Caco-2 (cell line): ENCODE measurements around the gene GALNT17. TPM values are rescaled to one million over a fixed set of nuclear protein-coding genes. Genes with fewer than 3 reads are reported as not detected.

Source experiments
- BruUV-seq: library from RNA; stranded (reverse); fragments of 400-500 nt; replicated peaks from 2 replicates; lab custom pipeline; 2021; lab: Mats Ljungman, UMichigan
- CTCF ChIA-PET: fragments of 300-600 bp; sonication (Branson Sonifier 250); formaldehyde crosslinking; loops from one replicate; lab custom pipeline; 2022; ENCODE audit warnings: antibody characterized with exemption; lab: Charles Lee
- POLR2A ChIA-PET: fragments of 300-600 bp; sonication (Branson Sonifier 250); formaldehyde crosslinking; loops from one replicate; lab custom pipeline; 2022; ENCODE audit warnings: antibody characterized with exemption; lab: Charles Lee
- DNase-seq, 2 experiments: peaks; one replicate each; pipeline versions ENCODE4 v3.0.0 to v3.0.0-alpha.2; 2020 to 2022
- H3K27me3 ChIP-seq: replicated peaks from 2 replicates; pipeline ENCODE4 v1.6.0; 2011; ENCODE audit warnings: low read length; ENCODE audit not compliant: control insufficient read depth, insufficient read depth
- H3K36me3 ChIP-seq: 2 replicates; pipeline ENCODE4 v1.5.1; 2011; ENCODE audit warnings: low read length; ENCODE audit not compliant: control insufficient read depth, insufficient read depth
- H3K4me1 ChIP-seq: fragments of 250-450 bp; sonication (Bioruptor Pico); 2 replicates; pipeline ENCODE4 v1.5.1; 2020; ENCODE audit warnings: mild to moderate bottlenecking
- H3K4me3 ChIP-seq: 2 replicates; pipeline ENCODE4 v1.5.1; 2011; ENCODE audit warnings: low read depth, mild to moderate bottlenecking, control low read depth, low read length
- H3K9me3 ChIP-seq: fragments of 250-450 bp; sonication (Bioruptor Pico); 2 replicates; pipeline ENCODE4 v1.5.1; 2020; ENCODE audit warnings: mild to moderate bottlenecking, moderate library complexity
- H3K27ac Mint-ChIP-seq: one replicate; pipeline ENCODE4 v1.8.0; 2022; ENCODE audit warnings: mixed read lengths; ENCODE audit not compliant: unreplicated experiment
- H3K27me3 Mint-ChIP-seq: one replicate; pipeline ENCODE4 v1.8.0; 2022; ENCODE audit warnings: mixed read lengths; ENCODE audit not compliant: insufficient read depth, unreplicated experiment
- H3K36me3 Mint-ChIP-seq: one replicate; pipeline ENCODE4 v1.8.0; 2022; ENCODE audit warnings: mild to moderate bottlenecking, mixed read lengths; ENCODE audit not compliant: insufficient read depth, unreplicated experiment
- H3K4me1 Mint-ChIP-seq: one replicate; pipeline ENCODE4 v1.8.0; 2022; ENCODE audit warnings: low read depth, mixed read lengths; ENCODE audit not compliant: unreplicated experiment
- H3K4me3 Mint-ChIP-seq: one replicate; pipeline ENCODE4 v1.8.0; 2022; ENCODE audit warnings: mild to moderate bottlenecking, moderate library complexity, mixed read lengths; ENCODE audit not compliant: unreplicated experiment
- H3K9me3 Mint-ChIP-seq: one replicate; pipeline ENCODE4 v1.8.0; 2022; ENCODE audit warnings: mixed read lengths; ENCODE audit not compliant: unreplicated experiment
- intact Hi-C: fragments of 100-400 bp; cut with micrococcal nuclease; formaldehyde crosslinking; loops from one replicate; pipeline ENCODE4 v1.10.0; 2022; ENCODE audit not compliant: unreplicated experiment
- total RNA-seq: library from RNA; stranded (reverse); gene quantifications from 2 replicates; pipeline ENCODE4 v1.2.3, GENCODE V29; 2022
- TF ChIP-seq, protein P1 (sequence below), 2 experiments: fragments of 200-600 bp in 1 of 2; IDR thresholded peaks; 1 replicate in 1 of 2; 2 replicates in 1 of 2; pipeline versions ENCODE4 v1.5.1 to v1.8.0; 2011 to 2022; ENCODE audit warnings: antibody characterized with exemption in 1 of 2, control low read depth in 1 of 2, inconsistent platforms in 1 of 2, low read depth in 1 of 2, low read length in 1 of 2, mild to moderate bottlenecking in 1 of 2, moderate library complexity in 1 of 2; ENCODE audit not compliant: insufficient read depth in 1 of 2, severe bottlenecking in 1 of 2, unreplicated experiment in 1 of 2

GALNT17 gene
- total RNA-seq, 1 experiment from 2014 or later, result not detected

GRCh38 chr7:71649812-71650211 lies 517.9 kb downstream of the GALNT17 start:
- BruUV-seq, result no TSS peak
- TF ChIP-seq, protein P1, sequence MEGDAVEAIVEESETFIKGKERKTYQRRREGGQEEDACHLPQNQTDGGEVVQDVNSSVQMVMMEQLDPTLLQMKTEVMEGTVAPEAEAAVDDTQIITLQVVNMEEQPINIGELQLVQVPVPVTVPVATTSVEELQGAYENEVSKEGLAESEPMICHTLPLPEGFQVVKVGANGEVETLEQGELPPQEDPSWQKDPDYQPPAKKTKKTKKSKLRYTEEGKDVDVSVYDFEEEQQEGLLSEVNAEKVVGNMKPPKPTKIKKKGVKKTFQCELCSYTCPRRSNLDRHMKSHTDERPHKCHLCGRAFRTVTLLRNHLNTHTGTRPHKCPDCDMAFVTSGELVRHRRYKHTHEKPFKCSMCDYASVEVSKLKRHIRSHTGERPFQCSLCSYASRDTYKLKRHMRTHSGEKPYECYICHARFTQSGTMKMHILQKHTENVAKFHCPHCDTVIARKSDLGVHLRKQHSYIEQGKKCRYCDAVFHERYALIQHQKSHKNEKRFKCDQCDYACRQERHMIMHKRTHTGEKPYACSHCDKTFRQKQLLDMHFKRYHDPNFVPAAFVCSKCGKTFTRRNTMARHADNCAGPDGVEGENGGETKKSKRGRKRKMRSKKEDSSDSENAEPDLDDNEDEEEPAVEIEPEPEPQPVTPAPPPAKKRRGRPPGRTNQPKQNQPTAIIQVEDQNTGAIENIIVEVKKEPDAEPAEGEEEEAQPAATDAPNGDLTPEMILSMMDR (IDR thresholded peaks at IDR 0.05; ENCODE audit: insufficient read depth in 1 of 2, low read depth in 1 of 2, low read length in 1 of 2, severe bottlenecking in 1 of 2, unreplicated experiment in 1 of 2), result no peak
- Mint-ChIP-seq H3K4me1 (no peaks in the 10 kb centered on the region), H3K27ac (no peak overlapping the region), H3K27me3 (no peaks in the 10 kb centered on the region), H3K9me3 (peaks cover 29% of the 10 kb centered on the region), H3K4me3 (no peak overlapping the region), H3K36me3 (no peaks in the 10 kb centered on the region)
- ChIA-PET POLR2A (no interaction called here), CTCF (no interaction called here)
- no peaks in the 10 kb centered on the region for H3K36me3 ChIP-seq
- no peak overlapping the region for H3K4me3 ChIP-seq
- intact Hi-C loops, result no loop called here
- no peaks in the 10 kb centered on the region for H3K4me1 ChIP-seq
- peaks cover 9% of the 10 kb centered on the region for H3K9me3 ChIP-seq
- H3K27me3 ChIP-seq, result no peaks in the 10 kb centered on the region
- no peak for DNase-seq

DNA sequence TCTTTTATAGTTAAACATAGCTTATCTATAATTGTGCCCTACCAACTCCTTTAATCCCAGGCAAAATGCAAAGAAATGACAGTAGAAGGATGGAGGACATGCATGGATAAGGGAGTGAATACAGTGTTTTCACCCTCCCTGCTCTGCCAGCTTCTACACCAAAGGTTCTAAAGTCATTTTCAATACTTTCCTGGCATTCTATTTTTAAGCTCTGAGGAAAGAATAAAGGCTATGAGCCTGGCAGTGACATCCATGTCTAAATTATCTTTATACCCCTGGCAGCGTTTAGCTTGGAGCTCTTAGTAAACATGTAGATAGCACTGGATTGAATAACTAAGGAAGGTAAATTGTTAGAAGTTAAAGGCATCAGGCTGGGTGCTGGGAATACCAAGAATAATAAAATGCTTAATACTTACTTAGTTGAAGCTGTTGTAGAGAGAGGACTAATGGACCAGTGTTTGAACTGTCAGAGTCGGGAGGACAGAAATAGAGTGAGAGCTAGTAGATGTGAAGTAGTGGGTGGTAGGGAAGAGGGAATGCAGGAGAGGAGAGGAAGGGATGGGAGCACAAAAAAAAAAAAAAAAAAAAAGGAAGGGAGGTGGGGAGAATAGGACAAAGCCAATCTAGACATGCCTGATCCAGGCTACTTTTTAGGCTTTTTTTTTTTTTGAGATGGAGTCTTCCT lies 518.9 kb downstream of the GALNT17 start:
- no peaks in the 10 kb centered on the region for H3K36me3 ChIP-seq
- H3K9me3 Mint-ChIP-seq, result peaks cover 20% of the 10 kb centered on the region
- no peaks in the 10 kb centered on the region for H3K4me1 ChIP-seq
- TF ChIP-seq, protein P1 (IDR thresholded peaks at IDR 0.05; ENCODE audit: insufficient read depth in 1 of 2, low read depth in 1 of 2, low read length in 1 of 2, severe bottlenecking in 1 of 2, unreplicated experiment in 1 of 2), result no peak
- DNase-seq, result no peak
- H3K4me1 Mint-ChIP-seq, result no peaks in the 10 kb centered on the region
- H3K4me3 ChIP-seq, result no peak overlapping the region
- BruUV-seq, result no TSS peak
- POLR2A ChIA-PET, result no interaction called here
- CTCF ChIA-PET, result no interaction called here
- H3K4me3 Mint-ChIP-seq, result no peak overlapping the region
- no peaks in the 10 kb centered on the region for H3K27me3 Mint-ChIP-seq
- intact Hi-C loops, result no loop called here
- peaks cover 9% of the 10 kb centered on the region for H3K9me3 ChIP-seq
- H3K36me3 Mint-ChIP-seq, result no peaks in the 10 kb centered on the region
- no peak overlapping the region for H3K27ac Mint-ChIP-seq
- no peaks in the 10 kb centered on the region for H3K27me3 ChIP-seq

- Mint-ChIP-seq H3K27ac (no peak overlapping the region), H3K9me3 (peaks cover 20% of the 10 kb centered on the region), H3K27me3 (no peaks in the 10 kb centered on the region), H3K4me1 (no peaks in the 10 kb centered on the region), H3K36me3 (no peaks in the 10 kb centered on the region), H3K4me3 (no peak overlapping the region)
- no peaks in the 10 kb centered on the region for H3K27me3 ChIP-seq
- DNase-seq, result no peak
- ChIA-PET POLR2A (no interaction called here), CTCF (no interaction called here)
- BruUV-seq, result no TSS peak
- no peaks in the 10 kb centered on the region for H3K4me1 ChIP-seq
- TF ChIP-seq, protein P1 (IDR thresholded peaks at IDR 0.05; ENCODE audit: insufficient read depth in 1 of 2, low read depth in 1 of 2, low read length in 1 of 2, severe bottlenecking in 1 of 2, unreplicated experiment in 1 of 2), result no peak
- H3K9me3 ChIP-seq, result peaks cover 9% of the 10 kb centered on the region
- H3K4me3 ChIP-seq, result no peak overlapping the region
- intact Hi-C loops, result no loop called here
- no peaks in the 10 kb centered on the region for H3K36me3 ChIP-seq
These were observed 520.6 kb downstream of the GALNT17 start for GRCh38 chr7:71652510-71652909.
